Stimulated activated naive CD8-positive, alpha-beta T cell treated with anti-CD3 and anti-CD28 coated beads, Interleukin-15, Interleukin-2, amounts not matched to agents 100 ng/mL and 50 ng/mL, for 24 hours (primary cell): Measurements from ENCODE around the gene BRAF.
"Not testable (repeated sequence)": the region's sequence is repeated elsewhere in the genome, so short reads cannot be mapped to it uniquely, and the experiment has no call there.

Experiments
- H3K27ac Mint-ChIP-seq: one replicate; pipeline ENCODE4 v1.8.0; 2021; ENCODE audit warnings: mild to moderate bottlenecking, mixed read lengths
- H3K27me3 Mint-ChIP-seq: one replicate; pipeline ENCODE4 v1.8.0; 2021; ENCODE audit warnings: mixed read lengths
- H3K36me3 Mint-ChIP-seq: one replicate; pipeline ENCODE4 v1.8.0; 2021; ENCODE audit warnings: low read depth, mixed read lengths
- H3K4me1 Mint-ChIP-seq: one replicate; pipeline ENCODE4 v1.8.0; 2021; ENCODE audit warnings: low read depth, mixed read lengths
- H3K4me3 Mint-ChIP-seq: one replicate; pipeline ENCODE4 v1.8.0; 2021; ENCODE audit warnings: mild to moderate bottlenecking, mixed read lengths
- H3K9me3 Mint-ChIP-seq: one replicate; pipeline ENCODE4 v1.8.0; 2021; ENCODE audit warnings: mixed read lengths

BRAF gene

GRCh38 chr7:140902303-140902953, 22.3 kb downstream of the BRAF start:
- no peaks in the 10 kb centered on the region for H3K9me3 Mint-ChIP-seq
- peaks cover 66% of the 10 kb centered on the region for H3K4me1 Mint-ChIP-seq
- peak overlapping the region; percentile 62 for H3K4me3 Mint-ChIP-seq
- H3K27me3 Mint-ChIP-seq, result no peaks in the 10 kb centered on the region
- peaks cover 20% of the 10 kb centered on the region for H3K36me3 Mint-ChIP-seq
- H3K27ac Mint-ChIP-seq, result peak overlapping the region; percentile 90

GRCh38 chr7:140901941-140902302, 22.8 kb downstream of the BRAF start:
- H3K36me3 Mint-ChIP-seq, result peaks cover 23% of the 10 kb centered on the region
- H3K4me3 Mint-ChIP-seq, result no peak overlapping the region
- H3K4me1 Mint-ChIP-seq, result peaks cover 68% of the 10 kb centered on the region
- H3K9me3 Mint-ChIP-seq, result no peaks in the 10 kb centered on the region
- no peaks in the 10 kb centered on the region for H3K27me3 Mint-ChIP-seq
- peak overlapping the region; percentile 90 for H3K27ac Mint-ChIP-seq

GRCh38 chr7:140899883-140900282, 24.8 kb downstream of the BRAF start:
- H3K36me3 Mint-ChIP-seq, result peaks cover 30% of the 10 kb centered on the region
- H3K9me3 Mint-ChIP-seq, result no peaks in the 10 kb centered on the region
- peaks cover 75% of the 10 kb centered on the region for H3K4me1 Mint-ChIP-seq
- H3K27me3 Mint-ChIP-seq, result no peaks in the 10 kb centered on the region
- H3K4me3 Mint-ChIP-seq, result no peak overlapping the region
- H3K27ac Mint-ChIP-seq, result no peak overlapping the region

GRCh38 chr7:140898786-140899536, 25.8 kb downstream of the BRAF start:
- Mint-ChIP-seq H3K36me3 (peaks cover 28% of the 10 kb centered on the region), H3K27me3 (no peaks in the 10 kb centered on the region), H3K27ac (no peak overlapping the region), H3K9me3 (no peaks in the 10 kb centered on the region), H3K4me1 (peaks cover 75% of the 10 kb centered on the region), H3K4me3 (no peak overlapping the region)

- H3K27ac Mint-ChIP-seq, result no peak overlapping the region
- no peak overlapping the region for H3K4me3 Mint-ChIP-seq
- H3K4me1 Mint-ChIP-seq, result peaks cover 72% of the 10 kb centered on the region
- H3K9me3 Mint-ChIP-seq, result no peaks in the 10 kb centered on the region
- peaks cover 22% of the 10 kb centered on the region for H3K36me3 Mint-ChIP-seq
- H3K27me3 Mint-ChIP-seq, result no peaks in the 10 kb centered on the region
Observed at GRCh38 chr7:140896996-140897395, 27.7 kb downstream of the BRAF start.

DNA sequence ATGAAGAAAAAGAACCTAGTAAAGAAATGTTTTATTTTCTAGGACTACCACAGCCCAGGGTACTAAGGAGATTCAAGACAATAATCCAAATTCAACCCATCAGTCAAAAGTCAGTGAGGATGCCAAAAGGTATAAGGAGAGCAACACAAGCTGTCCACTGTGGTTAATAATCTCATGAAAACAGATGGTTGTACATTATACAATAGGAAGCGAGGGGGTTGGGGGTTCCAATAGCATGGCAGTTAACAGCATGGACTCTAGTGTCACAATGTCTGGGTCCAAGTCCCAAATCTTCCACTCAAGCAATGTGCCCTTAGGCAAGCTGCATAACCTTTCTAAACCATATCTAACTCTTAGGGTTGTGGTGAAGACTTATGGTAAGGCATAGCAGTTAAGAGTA, 35.1 kb downstream of the BRAF start:
- peaks cover 68% of the 10 kb centered on the region for H3K4me1 Mint-ChIP-seq
- H3K4me3 Mint-ChIP-seq, result no peak overlapping the region
- peaks cover 15% of the 10 kb centered on the region for H3K36me3 Mint-ChIP-seq
- H3K27me3 Mint-ChIP-seq, result no peaks in the 10 kb centered on the region
- H3K27ac Mint-ChIP-seq, result no peak overlapping the region
- H3K9me3 Mint-ChIP-seq, result no peaks in the 10 kb centered on the region

DNA sequence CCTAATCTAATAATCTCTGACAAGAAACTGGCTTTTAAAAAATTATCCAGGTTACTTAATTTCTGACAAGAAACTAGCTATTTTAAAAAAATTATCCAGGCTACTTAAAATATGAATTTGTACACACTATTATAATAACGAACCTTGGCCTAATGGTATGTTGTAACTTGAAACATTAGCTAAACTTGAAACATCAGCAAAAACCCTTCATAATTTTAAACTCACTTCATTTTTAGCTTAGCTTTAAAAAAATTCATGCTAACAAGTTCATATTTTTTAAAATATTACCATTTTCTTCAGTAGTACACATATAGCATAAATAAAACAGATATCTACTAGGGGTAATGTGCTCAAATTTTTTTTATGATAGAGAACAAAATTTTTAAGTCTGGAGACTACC, 35.6 kb downstream of the BRAF start:
- no peak overlapping the region for H3K27ac Mint-ChIP-seq
- H3K27me3 Mint-ChIP-seq, result no peaks in the 10 kb centered on the region
- no peaks in the 10 kb centered on the region for H3K9me3 Mint-ChIP-seq
- H3K36me3 Mint-ChIP-seq, result peaks cover 15% of the 10 kb centered on the region
- H3K4me3 Mint-ChIP-seq, result no peak overlapping the region
- H3K4me1 Mint-ChIP-seq, result peaks cover 63% of the 10 kb centered on the region

GRCh38 chr7:140888087-140888486, 36.6 kb downstream of the BRAF start:
- H3K9me3 Mint-ChIP-seq, result no peaks in the 10 kb centered on the region
- H3K4me3 Mint-ChIP-seq, result no peak overlapping the region
- H3K4me1 Mint-ChIP-seq, result peaks cover 62% of the 10 kb centered on the region
- H3K27ac Mint-ChIP-seq, result no peak overlapping the region
- H3K36me3 Mint-ChIP-seq, result peaks cover 7% of the 10 kb centered on the region
- no peaks in the 10 kb centered on the region for H3K27me3 Mint-ChIP-seq

- Mint-ChIP-seq H3K4me1 (peaks cover 62% of the 10 kb centered on the region), H3K27me3 (no peaks in the 10 kb centered on the region), H3K36me3 (peaks cover 11% of the 10 kb centered on the region), H3K27ac (peak overlapping the region; percentile 23), H3K4me3 (no peak overlapping the region), H3K9me3 (no peaks in the 10 kb centered on the region)
Observed at GRCh38 chr7:140885735-140886334, 38.9 kb downstream of the BRAF start.

DNA sequence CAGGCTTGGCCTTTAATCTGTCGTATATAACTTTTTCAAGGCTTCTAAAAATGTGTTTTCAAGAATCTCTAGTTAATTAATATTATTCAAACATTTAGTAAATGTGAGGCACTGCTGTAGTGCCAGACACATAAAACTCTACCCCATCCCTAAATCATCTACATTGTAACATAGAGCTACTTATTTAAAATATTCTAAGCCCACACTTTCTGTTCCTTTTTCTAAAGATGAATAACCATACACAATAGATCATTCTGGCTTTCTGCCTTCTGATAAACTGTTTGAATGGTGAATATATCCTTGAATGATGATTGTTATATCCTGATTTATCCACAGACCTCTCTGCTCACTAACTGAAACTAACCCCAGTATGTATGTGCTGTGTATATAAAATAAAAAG, 41.4 kb downstream of the BRAF start:
- H3K27ac Mint-ChIP-seq, result no peak overlapping the region
- H3K27me3 Mint-ChIP-seq, result no peaks in the 10 kb centered on the region
- H3K4me3 Mint-ChIP-seq, result no peak overlapping the region
- H3K9me3 Mint-ChIP-seq, result no peaks in the 10 kb centered on the region
- H3K36me3 Mint-ChIP-seq, result peaks cover 19% of the 10 kb centered on the region
- peaks cover 51% of the 10 kb centered on the region for H3K4me1 Mint-ChIP-seq

DNA sequence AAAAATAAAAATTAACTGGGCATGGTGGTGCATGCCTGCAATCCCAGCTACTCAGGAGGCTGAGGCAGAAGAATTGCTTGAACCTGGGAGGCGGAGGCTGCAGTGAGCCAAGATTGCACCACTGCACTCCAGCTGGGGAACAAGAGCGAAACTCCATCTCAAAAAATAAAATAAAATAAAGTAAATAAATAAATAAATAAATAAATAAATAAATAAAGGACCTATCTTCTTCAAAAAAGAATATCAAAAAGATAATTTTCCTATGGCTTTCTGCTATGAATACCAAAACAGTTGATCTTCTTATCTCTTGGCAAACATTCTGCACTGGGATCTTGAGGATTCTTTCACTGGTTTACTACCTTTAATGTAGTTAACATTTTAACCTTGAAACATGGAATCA, 41.9 kb downstream of the BRAF start:
- not testable (repeated sequence) for H3K27ac Mint-ChIP-seq, H3K9me3 Mint-ChIP-seq, H3K27me3 Mint-ChIP-seq, H3K4me3 Mint-ChIP-seq
- Mint-ChIP-seq H3K36me3 (peaks cover 22% of the 10 kb centered on the region), H3K4me1 (peaks cover 52% of the 10 kb centered on the region)

GRCh38 chr7:140881507-140882228, 43.1 kb downstream of the BRAF start:
- no peaks in the 10 kb centered on the region for H3K27me3 Mint-ChIP-seq
- no peaks in the 10 kb centered on the region for H3K9me3 Mint-ChIP-seq
- no peak overlapping the region for H3K27ac Mint-ChIP-seq
- H3K4me3 Mint-ChIP-seq, result no peak overlapping the region
- peaks cover 22% of the 10 kb centered on the region for H3K36me3 Mint-ChIP-seq
- peaks cover 54% of the 10 kb centered on the region for H3K4me1 Mint-ChIP-seq

DNA sequence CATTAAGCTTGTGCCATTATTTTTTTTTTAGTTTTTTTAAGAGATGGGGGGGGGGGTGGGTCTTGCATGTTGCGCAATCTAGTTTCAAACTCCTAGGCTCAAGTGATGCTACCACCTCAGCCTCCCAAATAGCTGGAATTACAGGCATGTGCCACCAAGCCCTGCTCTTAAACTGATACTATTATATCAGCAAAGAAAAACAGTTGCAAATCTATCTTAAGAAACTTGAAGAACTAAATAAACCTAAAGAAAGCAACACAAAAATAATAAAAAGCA, 47.5 kb downstream of the BRAF start:
- H3K27me3 Mint-ChIP-seq, result no peaks in the 10 kb centered on the region
- H3K9me3 Mint-ChIP-seq, result peaks cover 5% of the 10 kb centered on the region
- no peak overlapping the region for H3K27ac Mint-ChIP-seq
- peaks cover 29% of the 10 kb centered on the region for H3K36me3 Mint-ChIP-seq
- peaks cover 56% of the 10 kb centered on the region for H3K4me1 Mint-ChIP-seq
- no peak overlapping the region for H3K4me3 Mint-ChIP-seq

GRCh38 chr7:140876519-140877248, 48.0 kb downstream of the BRAF start:
- H3K4me1 Mint-ChIP-seq, result peaks cover 52% of the 10 kb centered on the region
- H3K36me3 Mint-ChIP-seq, result peaks cover 28% of the 10 kb centered on the region
- no peak overlapping the region for H3K27ac Mint-ChIP-seq
- no peak overlapping the region for H3K4me3 Mint-ChIP-seq
- H3K27me3 Mint-ChIP-seq, result no peaks in the 10 kb centered on the region
- peaks cover 5% of the 10 kb centered on the region for H3K9me3 Mint-ChIP-seq

DNA sequence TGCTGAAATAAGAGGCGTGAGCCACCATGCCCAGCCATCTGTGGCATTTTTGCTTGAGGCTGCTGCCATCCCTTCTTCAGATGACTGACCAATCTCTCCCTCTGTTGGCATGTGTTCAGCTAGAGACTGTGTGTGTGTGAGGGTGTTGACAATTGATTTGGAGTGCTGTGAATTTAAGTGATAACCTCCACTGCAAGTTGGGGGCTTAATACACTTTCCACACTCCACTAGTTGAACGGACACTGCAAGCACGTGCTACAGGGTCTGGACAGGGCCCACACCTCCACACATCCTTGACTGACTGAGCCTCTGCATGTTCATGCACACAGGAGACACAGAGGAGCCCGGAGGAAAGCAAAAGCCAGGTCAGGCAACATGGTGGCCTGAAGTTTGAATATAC, 51.3 kb downstream of the BRAF start:
- no peak overlapping the region for H3K27ac Mint-ChIP-seq
- H3K4me3 Mint-ChIP-seq, result no peak overlapping the region
- H3K36me3 Mint-ChIP-seq, result peaks cover 23% of the 10 kb centered on the region
- peaks cover 67% of the 10 kb centered on the region for H3K4me1 Mint-ChIP-seq
- H3K9me3 Mint-ChIP-seq, result peaks cover 5% of the 10 kb centered on the region
- H3K27me3 Mint-ChIP-seq, result no peaks in the 10 kb centered on the region
